ENCODE data around the gene IGF2R.
"Not testable (repeated sequence)": the region's sequence is repeated elsewhere in the genome, so short reads cannot be mapped to it uniquely, and the experiment has no call there.

The IGF2R gene

GRCh38 chr6:160132297-160132637, 163.4 kb downstream of the IGF2R start:
- no peak for TF ChIP-seq CTCF (IDR thresholded peaks at IDR 0.05; ENCODE audit: low read depth, low read length)
- no peak overlapping the region for H3K4me3 ChIP-seq (ENCODE audit: low read depth, low read length)

GRCh38 chr6:160132776-160133338, 164.0 kb downstream of the IGF2R start:
- no peak overlapping the region for H3K4me3 ChIP-seq (ENCODE audit: low read depth, low read length)

GRCh38 chr6:160133441-160134336, 164.8 kb downstream of the IGF2R start:
- no peak for TF ChIP-seq CTCF (IDR thresholded peaks at IDR 0.05; ENCODE audit: low read depth, low read length)
- no peak overlapping the region for H3K4me3 ChIP-seq (ENCODE audit: low read depth, low read length)

More at GRCh38 chr6:160132776-160133338, 164.0 kb downstream of the IGF2R start:
- TF ChIP-seq CTCF (IDR thresholded peaks at IDR 0.05; ENCODE audit: low read depth, low read length), result no peak

- H3K4me3 ChIP-seq (ENCODE audit: low read depth, low read length), result not testable (repeated sequence)
Measured at GRCh38 chr6:160134337-160134751, 165.5 kb downstream of the IGF2R start.

- no peak for TF ChIP-seq CTCF (IDR thresholded peaks at IDR 0.05; ENCODE audit: low read depth, low read length)
- H3K4me3 ChIP-seq (ENCODE audit: low read depth, low read length), result no peak overlapping the region
Measured at GRCh38 chr6:160134779-160135547, 166.1 kb downstream of the IGF2R start.

GRCh38 chr6:160135907-160136655, 167.2 kb downstream of the IGF2R start:
- no peak for TF ChIP-seq CTCF (IDR thresholded peaks at IDR 0.05; ENCODE audit: low read depth, low read length)
- H3K4me3 ChIP-seq (ENCODE audit: low read depth, low read length), result no peak overlapping the region

All from WI38 (cell line).